Measurements from ENCODE around the gene IQCF2. TPM values are rescaled to one million over a fixed set of nuclear protein-coding genes. Genes with fewer than 3 reads are reported as not detected.

IQCF2 gene
- total RNA-seq, 4 donors from 2014 or later = not detected

- Histone ChIP-seq H3K27ac (no peak overlapping the region), H3K27me3 (no peaks in the 10 kb centered on the region), H3K4me3 (no peak overlapping the region), H3K4me1 (no peaks in the 10 kb centered on the region), H3K9me3 (no peaks in the 10 kb centered on the region), H3K36me3 (no peaks in the 10 kb centered on the region)
- DNase-seq = no peak
- TF ChIP-seq POLR2A (IDR thresholded peaks at IDR 0.05) (no peak), CTCF (IDR thresholded peaks at IDR 0.05) (no peak)
- intact Hi-C loops (cut with DNase I; ENCODE audit: low total_unique reads) = no loop called here
These were observed 7.9 kb downstream of the IQCF2 start for GRCh38 chr3:51869304-51869703.

- Histone ChIP-seq H3K9me3 (no peaks in the 10 kb centered on the region), H3K4me1 (no peaks in the 10 kb centered on the region), H3K27ac (no peak overlapping the region), H3K36me3 (no peaks in the 10 kb centered on the region), H3K4me3 (no peak overlapping the region), H3K27me3 (no peaks in the 10 kb centered on the region)
- intact Hi-C loops (cut with DNase I; ENCODE audit: low total_unique reads) = no loop called here
- no peak for DNase-seq
- no peak for TF ChIP-seq CTCF (IDR thresholded peaks at IDR 0.05)
- no peak for TF ChIP-seq POLR2A (IDR thresholded peaks at IDR 0.05)
These were observed 11.9 kb downstream of the IQCF2 start for GRCh38 chr3:51873253-51873766.

GRCh38 chr3:51873876-51874275 is 12.5 kb downstream of the IQCF2 start:
- no peaks in the 10 kb centered on the region for H3K36me3 ChIP-seq
- intact Hi-C loops (cut with DNase I; ENCODE audit: low total_unique reads) = no loop called here
- TF ChIP-seq POLR2A (IDR thresholded peaks at IDR 0.05) = no peak
- no peak for TF ChIP-seq CTCF (IDR thresholded peaks at IDR 0.05)
- no peaks in the 10 kb centered on the region for H3K4me1 ChIP-seq
- DNase-seq = no peak
- no peak overlapping the region for H3K27ac ChIP-seq
- no peak overlapping the region for H3K4me3 ChIP-seq
- H3K27me3 ChIP-seq = no peaks in the 10 kb centered on the region
- no peaks in the 10 kb centered on the region for H3K9me3 ChIP-seq

- intact Hi-C loops (cut with DNase I; ENCODE audit: low total_unique reads) = no loop called here
- no peaks in the 10 kb centered on the region for H3K36me3 ChIP-seq
- H3K27me3 ChIP-seq = no peaks in the 10 kb centered on the region
- no peaks in the 10 kb centered on the region for H3K9me3 ChIP-seq
- H3K27ac ChIP-seq = no peak overlapping the region
- no peak overlapping the region for H3K4me3 ChIP-seq
- DNase-seq = no peak
- TF ChIP-seq POLR2A (IDR thresholded peaks at IDR 0.05) = no peak
- no peaks in the 10 kb centered on the region for H3K4me1 ChIP-seq
These were observed 13.0 kb downstream of the IQCF2 start for GRCh38 chr3:51874411-51874810.

GRCh38 chr3:51874889-51875288 is 13.5 kb downstream of the IQCF2 start:
- H3K4me1 ChIP-seq = no peaks in the 10 kb centered on the region
- intact Hi-C loops (cut with DNase I; ENCODE audit: low total_unique reads) = no loop called here
- no peak overlapping the region for H3K4me3 ChIP-seq
- no peaks in the 10 kb centered on the region for H3K9me3 ChIP-seq
- H3K36me3 ChIP-seq = no peaks in the 10 kb centered on the region
- no peak for DNase-seq
- H3K27me3 ChIP-seq = no peaks in the 10 kb centered on the region
- H3K27ac ChIP-seq = no peak overlapping the region
- TF ChIP-seq CTCF (IDR thresholded peaks at IDR 0.05) = no peak
- no peak for TF ChIP-seq POLR2A (IDR thresholded peaks at IDR 0.05)

GRCh38 chr3:51875501-51875900 is 14.1 kb downstream of the IQCF2 start, which contains the start of gene IQCF5:
TSS of gene IQCF5 (minus strand) at chr3:51875601. CDS start at chr3:51875531, 70 bp downstream.
- no peak for DNase-seq
- no peak within 1 kb of the TSS for H3K27ac ChIP-seq
- TF ChIP-seq CTCF (IDR thresholded peaks at IDR 0.05) (no peak), POLR2A (IDR thresholded peaks at IDR 0.05) (no peak)
- no peaks in the 10 kb centered on the region for H3K9me3 ChIP-seq
- H3K4me3 ChIP-seq = no peak within 1 kb of the TSS
- H3K27me3 ChIP-seq = no peaks in the 10 kb centered on the region
- no peaks in the 10 kb centered on the region for H3K36me3 ChIP-seq
- no peaks in the 10 kb centered on the region for H3K4me1 ChIP-seq
- intact Hi-C loops (cut with DNase I; ENCODE audit: low total_unique reads) = no loop called here
